Panc1 (cell line): ENCODE data around the gene LASP1. TPM values are rescaled to one million over a fixed set of nuclear protein-coding genes. Genes with fewer than 3 reads are reported as not detected.

Experiments
- ATAC-seq: fragments of 200-7000 bp; cut with Tn5 transposase; 2 replicates; pipeline ENCODE4 v1.9.1; 2020; ENCODE audit warnings: mild to moderate bottlenecking, moderate library complexity
- BruUV-seq: library from RNA; stranded (reverse); fragments of 400-500 nt; replicated peaks from 2 replicates; lab custom pipeline; 2021; lab: Mats Ljungman, UMichigan
- CTCF ChIA-PET: fragments of 300-600 bp; sonication (Branson Sonifier 250); formaldehyde crosslinking; loops from one replicate; lab custom pipeline; 2022; ENCODE audit warnings: antibody characterized with exemption; lab: Charles Lee
- POLR2A ChIA-PET: fragments of 300-600 bp; sonication (Branson Sonifier 250); formaldehyde crosslinking; loops from one replicate; lab custom pipeline; 2022; ENCODE audit warnings: antibody characterized with exemption; lab: Charles Lee
- DNase-seq: peaks from one replicate; pipeline ENCODE4 v3.0.0-alpha.2; 2010; ENCODE audit warnings: low read depth, low spot score
- H3K27ac ChIP-seq: 2 replicates; pipeline ENCODE4 v1.5.1; 2011; ENCODE audit warnings: mild to moderate bottlenecking, low read length, inconsistent platforms
- H3K27me3 ChIP-seq: fragments of 200-500 bp; sonication (Bioruptor generic); 2 replicates; pipeline ENCODE4 v1.6.0; 2014; ENCODE audit warnings: low read length, inconsistent platforms; ENCODE audit not compliant: control insufficient read depth, insufficient read depth
- H3K36me3 ChIP-seq: fragments of 200-500 bp; sonication (Bioruptor generic); 2 replicates; pipeline ENCODE4 v1.5.1; 2014; ENCODE audit warnings: inconsistent platforms, mild to moderate bottlenecking, low read length, moderate library complexity; ENCODE audit not compliant: control insufficient read depth, insufficient read depth
- H3K4me1 ChIP-seq: 2 replicates; pipeline ENCODE4 v1.5.1; 2011; ENCODE audit warnings: inconsistent platforms, mild to moderate bottlenecking, low read length, moderate library complexity; ENCODE audit not compliant: control insufficient read depth, insufficient read depth
- H3K4me3 ChIP-seq, 2 experiments: 2 replicates each; pipeline ENCODE4 v1.5.1; 2011 to 2012; ENCODE audit warnings: low read depth in 2 of 2, low read length in 2 of 2, mild to moderate bottlenecking in 2 of 2, inconsistent platforms in 1 of 2, moderate library complexity in 1 of 2
- H3K9me3 ChIP-seq: fragments of 200-500 bp; sonication (Bioruptor generic); 2 replicates; pipeline ENCODE4 v1.5.1; 2014; ENCODE audit warnings: low read depth, mild to moderate bottlenecking, inconsistent platforms, low read length, moderate library complexity; ENCODE audit not compliant: control insufficient read depth, insufficient read depth
- POLR2AphosphoS5 ChIP-seq: IDR thresholded peaks from 2 replicates; pipeline ENCODE4 v1.6.1; 2012; ENCODE audit warnings: mild to moderate bottlenecking, low read depth, low read length, moderate library complexity
- SIN3A ChIP-seq: IDR thresholded peaks from 2 replicates; pipeline ENCODE4 v1.6.1; 2012; ENCODE audit warnings: low read depth, mild to moderate bottlenecking, low read length, moderate library complexity, borderline replicate concordance; ENCODE audit not compliant: insufficient read depth
- TCF7L2 ChIP-seq: IDR thresholded peaks from 2 replicates; pipeline ENCODE4 v1.6.1; 2011; ENCODE audit warnings: mild to moderate bottlenecking, low read depth, low read length, inconsistent platforms
- in situ Hi-C: cut with HindIII; loops from 2 replicates; pipeline ENCODE4 v1.10.0; 2016; ENCODE audit warnings: low sequenced_read_pairs, low pct_unique_long_range_greater_than_20kb
- intact Hi-C: fragments of 100-400 bp; cut with micrococcal nuclease; formaldehyde crosslinking; loops from one replicate; pipeline ENCODE4 v1.10.0; 2022; ENCODE audit not compliant: unreplicated experiment
- total RNA-seq: library from RNA; stranded (reverse); gene quantifications from one replicate; pipeline ENCODE4 v1.2.1, GENCODE V29; 2021; ENCODE audit not compliant: unreplicated experiment
- TF ChIP-seq, protein P1 (sequence below), 2 experiments: IDR thresholded peaks; 2 replicates each; pipeline ENCODE4 v1.6.1; 2011 to 2012; ENCODE audit warnings: low read depth in 2 of 2, control low read depth in 1 of 2, low read length in 1 of 2, mild to moderate bottlenecking in 1 of 2, moderate library complexity in 1 of 2; ENCODE audit not compliant: insufficient read depth in 1 of 2
- TF ChIP-seq, protein P2 (sequence below): fragments of 450-650 bp; IDR thresholded peaks from 2 replicates; pipeline ENCODE4 v1.5.1; 2017; ENCODE audit warnings: mild to moderate bottlenecking

LASP1 gene
- total RNA-seq, 1 experiment from 2014 or later = 112 TPM

DNA sequence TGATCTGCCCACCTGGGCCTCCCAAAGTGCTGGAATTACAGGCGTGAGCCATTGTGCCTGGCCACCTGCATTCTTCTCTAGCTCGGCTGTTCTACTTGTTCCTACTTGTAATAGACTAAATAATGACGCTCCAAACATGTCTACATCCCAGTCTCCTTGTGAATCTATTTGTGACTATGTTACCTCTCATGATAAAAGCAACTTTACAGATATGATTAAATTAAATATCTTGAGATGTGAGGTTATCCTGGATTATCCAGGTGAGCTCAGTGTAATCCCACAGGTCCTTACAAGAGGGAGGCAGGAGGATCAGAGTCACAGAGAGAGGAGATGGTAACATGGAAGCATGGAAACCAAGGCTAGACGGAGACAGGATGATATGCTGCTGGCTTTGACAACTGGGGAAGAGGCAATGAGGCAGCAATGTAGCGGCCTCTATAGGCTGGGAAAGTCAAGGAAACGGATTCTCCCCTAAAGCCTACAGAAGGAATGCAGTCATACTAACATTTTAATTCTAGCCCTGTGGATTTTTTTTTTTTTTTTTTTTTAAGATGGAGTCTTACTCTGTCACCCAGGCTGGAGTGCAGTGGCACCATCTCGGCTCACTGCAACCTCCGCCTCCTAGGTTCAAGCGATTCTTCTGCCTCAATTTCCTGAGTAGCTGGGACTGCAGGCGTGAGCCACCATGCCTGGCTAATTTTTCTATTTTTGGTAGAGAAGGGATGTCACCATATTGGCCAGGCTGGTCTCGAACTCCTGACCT lies 5.0 kb upstream of the LASP1 start:
- Histone ChIP-seq H3K27me3 (no peaks in the 10 kb centered on the region), H3K36me3 (no peaks in the 10 kb centered on the region), H3K9me3 (no peaks in the 10 kb centered on the region), H3K27ac (peak overlapping the region; percentile 32; the same call in 1 of the 2 replicates), H3K4me3 (no peak overlapping the region), H3K4me1 (no peaks in the 10 kb centered on the region; the same call in 1 of the 2 replicates)
- ChIA-PET CTCF (no interaction called here), POLR2A (no interaction called here)
- DNase-seq (no peak), ATAC-seq (no peak)
- TF ChIP-seq, protein P1, sequence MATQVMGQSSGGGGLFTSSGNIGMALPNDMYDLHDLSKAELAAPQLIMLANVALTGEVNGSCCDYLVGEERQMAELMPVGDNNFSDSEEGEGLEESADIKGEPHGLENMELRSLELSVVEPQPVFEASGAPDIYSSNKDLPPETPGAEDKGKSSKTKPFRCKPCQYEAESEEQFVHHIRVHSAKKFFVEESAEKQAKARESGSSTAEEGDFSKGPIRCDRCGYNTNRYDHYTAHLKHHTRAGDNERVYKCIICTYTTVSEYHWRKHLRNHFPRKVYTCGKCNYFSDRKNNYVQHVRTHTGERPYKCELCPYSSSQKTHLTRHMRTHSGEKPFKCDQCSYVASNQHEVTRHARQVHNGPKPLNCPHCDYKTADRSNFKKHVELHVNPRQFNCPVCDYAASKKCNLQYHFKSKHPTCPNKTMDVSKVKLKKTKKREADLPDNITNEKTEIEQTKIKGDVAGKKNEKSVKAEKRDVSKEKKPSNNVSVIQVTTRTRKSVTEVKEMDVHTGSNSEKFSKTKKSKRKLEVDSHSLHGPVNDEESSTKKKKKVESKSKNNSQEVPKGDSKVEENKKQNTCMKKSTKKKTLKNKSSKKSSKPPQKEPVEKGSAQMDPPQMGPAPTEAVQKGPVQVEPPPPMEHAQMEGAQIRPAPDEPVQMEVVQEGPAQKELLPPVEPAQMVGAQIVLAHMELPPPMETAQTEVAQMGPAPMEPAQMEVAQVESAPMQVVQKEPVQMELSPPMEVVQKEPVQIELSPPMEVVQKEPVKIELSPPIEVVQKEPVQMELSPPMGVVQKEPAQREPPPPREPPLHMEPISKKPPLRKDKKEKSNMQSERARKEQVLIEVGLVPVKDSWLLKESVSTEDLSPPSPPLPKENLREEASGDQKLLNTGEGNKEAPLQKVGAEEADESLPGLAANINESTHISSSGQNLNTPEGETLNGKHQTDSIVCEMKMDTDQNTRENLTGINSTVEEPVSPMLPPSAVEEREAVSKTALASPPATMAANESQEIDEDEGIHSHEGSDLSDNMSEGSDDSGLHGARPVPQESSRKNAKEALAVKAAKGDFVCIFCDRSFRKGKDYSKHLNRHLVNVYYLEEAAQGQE (IDR thresholded peaks at IDR 0.05; ENCODE audit: insufficient read depth in 1 of 2, low read depth in 2 of 2, low read length in 1 of 2) = no peak
- TF ChIP-seq, protein P2, sequence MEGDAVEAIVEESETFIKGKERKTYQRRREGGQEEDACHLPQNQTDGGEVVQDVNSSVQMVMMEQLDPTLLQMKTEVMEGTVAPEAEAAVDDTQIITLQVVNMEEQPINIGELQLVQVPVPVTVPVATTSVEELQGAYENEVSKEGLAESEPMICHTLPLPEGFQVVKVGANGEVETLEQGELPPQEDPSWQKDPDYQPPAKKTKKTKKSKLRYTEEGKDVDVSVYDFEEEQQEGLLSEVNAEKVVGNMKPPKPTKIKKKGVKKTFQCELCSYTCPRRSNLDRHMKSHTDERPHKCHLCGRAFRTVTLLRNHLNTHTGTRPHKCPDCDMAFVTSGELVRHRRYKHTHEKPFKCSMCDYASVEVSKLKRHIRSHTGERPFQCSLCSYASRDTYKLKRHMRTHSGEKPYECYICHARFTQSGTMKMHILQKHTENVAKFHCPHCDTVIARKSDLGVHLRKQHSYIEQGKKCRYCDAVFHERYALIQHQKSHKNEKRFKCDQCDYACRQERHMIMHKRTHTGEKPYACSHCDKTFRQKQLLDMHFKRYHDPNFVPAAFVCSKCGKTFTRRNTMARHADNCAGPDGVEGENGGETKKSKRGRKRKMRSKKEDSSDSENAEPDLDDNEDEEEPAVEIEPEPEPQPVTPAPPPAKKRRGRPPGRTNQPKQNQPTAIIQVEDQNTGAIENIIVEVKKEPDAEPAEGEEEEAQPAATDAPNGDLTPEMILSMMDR = peak; percentile 72
- in situ Hi-C loops = no loop called here
- BruUV-seq = no TSS peak
- intact Hi-C loops = no loop called here

DNA sequence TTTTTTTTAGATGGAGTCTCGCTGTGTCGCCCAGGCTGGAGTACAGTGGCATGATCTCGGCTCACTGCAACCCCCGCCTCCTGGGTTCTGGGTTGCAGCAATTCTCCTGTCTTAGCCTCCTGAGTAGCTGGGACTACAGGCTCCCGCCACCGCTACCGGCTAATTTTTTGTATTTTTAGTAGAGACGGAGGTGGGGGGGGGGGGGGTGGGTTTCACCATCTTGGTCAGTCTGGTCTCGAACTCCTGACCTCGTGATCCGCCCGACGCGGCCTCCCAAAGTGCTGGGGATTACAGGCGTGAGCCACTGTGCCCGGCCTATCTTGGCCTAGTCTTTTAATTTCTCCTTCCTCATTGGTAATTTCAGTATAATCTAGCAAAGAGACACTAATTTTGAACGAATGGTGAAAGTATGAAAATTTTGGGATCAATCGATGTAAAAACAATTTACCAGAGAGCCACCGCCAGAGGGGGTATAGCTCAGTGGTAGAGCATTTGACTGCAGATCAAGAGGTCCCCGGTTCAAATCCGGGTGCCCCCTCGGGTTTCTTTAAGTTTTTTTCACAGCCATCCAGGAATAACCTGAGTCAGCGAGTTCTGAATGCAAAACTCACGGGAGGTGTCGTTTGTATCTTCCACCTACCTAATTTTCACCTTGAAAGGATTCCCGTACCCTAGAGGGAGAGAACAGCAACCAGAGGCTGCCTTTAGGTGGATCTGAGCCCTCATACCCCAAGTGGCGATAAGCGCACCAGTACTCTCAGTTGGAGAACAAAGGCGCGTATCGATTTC lies 2.5 kb upstream of the LASP1 start:
- ATAC-seq (peak; percentile 46), DNase-seq (no peak)
- intact Hi-C loops = no loop called here
- H3K27ac ChIP-seq = peak overlapping the region; percentile 89
- ChIA-PET CTCF (no interaction called here), POLR2A (no interaction called here)
- no TSS peak for BruUV-seq
- no peaks in the 10 kb centered on the region for H3K27me3 ChIP-seq
- H3K36me3 ChIP-seq = no peaks in the 10 kb centered on the region; the same call in 1 of the 2 replicates
- in situ Hi-C loops = no loop called here
- H3K9me3 ChIP-seq = no peaks in the 10 kb centered on the region
- TF ChIP-seq SIN3A = no peak
- TF ChIP-seq TCF7L2 = no peak; the same call in 1 of the 2 replicates
- TF ChIP-seq, protein P1 (IDR thresholded peaks at IDR 0.05; ENCODE audit: insufficient read depth in 1 of 2, low read depth in 2 of 2, low read length in 1 of 2) = no peak
- TF ChIP-seq, protein P2 = no peak
- no peak for TF ChIP-seq POLR2AphosphoS5
- peak overlapping the region; percentile 87 to 94 for H3K4me3 ChIP-seq
- H3K4me1 ChIP-seq = peaks cover 11% of the 10 kb centered on the region
